ENCODE data around the gene TMEM72.

TMEM72 gene

DNA sequence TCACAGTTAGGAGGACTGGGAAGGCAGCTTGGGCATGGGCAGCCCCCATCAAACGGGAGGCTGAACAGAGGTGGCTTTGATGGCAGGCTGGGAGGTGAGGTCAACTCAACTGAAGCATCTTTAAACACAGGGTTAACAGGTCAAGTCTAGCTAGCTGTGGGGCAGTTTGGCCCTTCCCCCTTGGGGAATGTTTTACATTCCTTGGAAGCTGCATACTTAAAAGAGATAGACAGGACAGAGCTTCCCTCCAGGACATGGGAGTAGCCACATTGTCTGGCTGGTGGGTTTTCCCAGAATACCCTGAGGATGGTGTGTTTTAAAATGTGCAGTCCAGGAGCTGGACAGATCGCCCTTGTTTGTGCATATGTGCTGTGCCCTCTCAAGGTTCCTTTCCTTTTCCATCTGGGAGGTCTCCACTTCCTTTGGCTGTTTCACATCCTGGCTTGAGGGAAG lies 41.7 kb downstream of the TMEM72 start:
- no peaks in the 10 kb centered on the region for H3K9me3 ChIP-seq (ENCODE audit: insufficient read depth, low read length)
- no peaks in the 10 kb centered on the region for H4K20me1 ChIP-seq (ENCODE audit: low read depth, low read length)
- no peak overlapping the region for H3K9ac ChIP-seq (ENCODE audit: low read length)
- H3F3A ChIP-seq (ENCODE audit: insufficient read depth) = no peaks in the 10 kb centered on the region
- no peaks in the 10 kb centered on the region for H3K79me2 ChIP-seq (ENCODE audit: insufficient read depth, low read length)
- no peaks in the 10 kb centered on the region for H3K9me2 ChIP-seq (replicated peaks; ENCODE audit: insufficient read depth, low read length)
- H3K27ac ChIP-seq (ENCODE audit: low read depth, low read length) = no peak overlapping the region
- H3K4me3 ChIP-seq (ENCODE audit: insufficient read depth, low read length, poor library complexity, severe bottlenecking) = no peak overlapping the region
- no peaks in the 10 kb centered on the region for H3K36me3 ChIP-seq (ENCODE audit: low read length)
- no peaks in the 10 kb centered on the region for H3K27me3 ChIP-seq (ENCODE audit: low read length)
- TF ChIP-seq, protein P1, sequence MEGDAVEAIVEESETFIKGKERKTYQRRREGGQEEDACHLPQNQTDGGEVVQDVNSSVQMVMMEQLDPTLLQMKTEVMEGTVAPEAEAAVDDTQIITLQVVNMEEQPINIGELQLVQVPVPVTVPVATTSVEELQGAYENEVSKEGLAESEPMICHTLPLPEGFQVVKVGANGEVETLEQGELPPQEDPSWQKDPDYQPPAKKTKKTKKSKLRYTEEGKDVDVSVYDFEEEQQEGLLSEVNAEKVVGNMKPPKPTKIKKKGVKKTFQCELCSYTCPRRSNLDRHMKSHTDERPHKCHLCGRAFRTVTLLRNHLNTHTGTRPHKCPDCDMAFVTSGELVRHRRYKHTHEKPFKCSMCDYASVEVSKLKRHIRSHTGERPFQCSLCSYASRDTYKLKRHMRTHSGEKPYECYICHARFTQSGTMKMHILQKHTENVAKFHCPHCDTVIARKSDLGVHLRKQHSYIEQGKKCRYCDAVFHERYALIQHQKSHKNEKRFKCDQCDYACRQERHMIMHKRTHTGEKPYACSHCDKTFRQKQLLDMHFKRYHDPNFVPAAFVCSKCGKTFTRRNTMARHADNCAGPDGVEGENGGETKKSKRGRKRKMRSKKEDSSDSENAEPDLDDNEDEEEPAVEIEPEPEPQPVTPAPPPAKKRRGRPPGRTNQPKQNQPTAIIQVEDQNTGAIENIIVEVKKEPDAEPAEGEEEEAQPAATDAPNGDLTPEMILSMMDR (IDR thresholded peaks at IDR 0.05; ENCODE audit: insufficient read depth, low read length, poor library complexity, severe bottlenecking) = no peak
- no peak for TF ChIP-seq EZH2phosphoT487 (conservative IDR thresholded peaks at IDR 0.05; ENCODE audit: low read length)
- H3K4me2 ChIP-seq (ENCODE audit: low read depth, low read length, poor library complexity, severe bottlenecking) = no peak overlapping the region
- no peak overlapping the region for H2AFZ ChIP-seq (ENCODE audit: low read depth, low read length, severe bottlenecking)

DNA sequence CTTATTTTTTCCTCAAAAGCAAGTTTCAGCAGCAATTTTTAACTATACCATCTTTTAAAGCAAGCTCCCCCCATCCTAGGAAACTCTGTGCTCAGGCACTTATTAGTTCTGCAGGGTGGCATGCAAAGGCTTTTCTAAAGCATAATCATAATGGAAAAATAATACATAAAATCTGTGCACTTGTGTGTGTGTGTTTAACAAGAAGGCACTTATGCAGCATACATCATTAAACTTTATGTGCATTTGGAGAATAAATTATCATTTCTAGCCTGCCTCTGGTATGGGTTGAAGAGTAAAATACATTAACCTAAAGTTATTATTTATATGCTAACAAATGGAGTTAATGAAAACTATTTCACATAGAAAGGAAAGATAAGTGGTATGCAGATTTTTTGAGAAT lies 42.9 kb downstream of the TMEM72 start:
- Histone ChIP-seq H3K4me2 (ENCODE audit: low read depth, low read length, poor library complexity, severe bottlenecking) (no peak overlapping the region), H4K20me1 (ENCODE audit: low read depth, low read length) (no peaks in the 10 kb centered on the region), H3K9ac (ENCODE audit: low read length) (no peak overlapping the region), H2AFZ (ENCODE audit: low read depth, low read length, severe bottlenecking) (no peak overlapping the region), H3K27me3 (ENCODE audit: low read length) (no peaks in the 10 kb centered on the region), H3K27ac (ENCODE audit: low read depth, low read length) (no peak overlapping the region), H3K9me3 (ENCODE audit: insufficient read depth, low read length) (no peaks in the 10 kb centered on the region), H3K79me2 (ENCODE audit: insufficient read depth, low read length) (no peaks in the 10 kb centered on the region), H3K9me2 (replicated peaks; ENCODE audit: insufficient read depth, low read length) (no peaks in the 10 kb centered on the region), H3K4me3 (ENCODE audit: insufficient read depth, low read length, poor library complexity, severe bottlenecking) (no peak overlapping the region), H3F3A (ENCODE audit: insufficient read depth) (no peaks in the 10 kb centered on the region), H3K36me3 (ENCODE audit: low read length) (no peaks in the 10 kb centered on the region)
- TF ChIP-seq EZH2phosphoT487 (conservative IDR thresholded peaks at IDR 0.05; ENCODE audit: low read length) = no peak

DNA sequence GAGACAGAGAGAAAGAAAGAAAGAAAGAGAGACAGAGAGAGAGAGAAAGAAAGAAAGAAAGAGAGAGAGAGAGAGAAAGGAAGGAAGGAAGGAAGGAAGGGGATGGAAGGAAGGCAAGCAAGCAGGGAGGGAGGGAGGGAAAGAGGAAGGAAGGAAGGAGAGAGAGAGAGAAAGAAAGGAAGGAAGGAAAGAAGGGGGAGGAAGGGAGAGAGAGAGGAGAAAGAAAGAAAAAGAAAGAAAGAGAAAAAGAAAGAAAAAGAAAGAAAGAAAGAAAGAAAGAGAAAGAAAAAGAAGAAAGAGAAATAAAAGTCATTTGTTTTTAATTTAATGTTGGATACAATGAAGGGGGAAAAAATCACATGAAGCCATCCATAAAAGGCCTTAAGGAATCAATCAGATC lies 43.8 kb downstream of the TMEM72 start:
- Histone ChIP-seq H4K20me1 (ENCODE audit: low read depth, low read length) (no peaks in the 10 kb centered on the region), H3K9ac (ENCODE audit: low read length) (no peak overlapping the region), H3K4me3 (ENCODE audit: insufficient read depth, low read length, poor library complexity, severe bottlenecking) (no peak overlapping the region), H3K79me2 (ENCODE audit: insufficient read depth, low read length) (no peaks in the 10 kb centered on the region), H3K9me3 (ENCODE audit: insufficient read depth, low read length) (no peaks in the 10 kb centered on the region), H2AFZ (ENCODE audit: low read depth, low read length, severe bottlenecking) (no peak overlapping the region), H3K36me3 (ENCODE audit: low read length) (no peaks in the 10 kb centered on the region), H3K27ac (ENCODE audit: low read depth, low read length) (no peak overlapping the region), H3F3A (ENCODE audit: insufficient read depth) (no peaks in the 10 kb centered on the region), H3K9me2 (replicated peaks; ENCODE audit: insufficient read depth, low read length) (no peaks in the 10 kb centered on the region), H3K27me3 (ENCODE audit: low read length) (no peaks in the 10 kb centered on the region), H3K4me2 (ENCODE audit: low read depth, low read length, poor library complexity, severe bottlenecking) (no peak overlapping the region)
- no peak for TF ChIP-seq EZH2phosphoT487 (conservative IDR thresholded peaks at IDR 0.05; ENCODE audit: low read length)
- TF ChIP-seq, protein P1 (IDR thresholded peaks at IDR 0.05; ENCODE audit: insufficient read depth, low read length, poor library complexity, severe bottlenecking) = no peak

DNA sequence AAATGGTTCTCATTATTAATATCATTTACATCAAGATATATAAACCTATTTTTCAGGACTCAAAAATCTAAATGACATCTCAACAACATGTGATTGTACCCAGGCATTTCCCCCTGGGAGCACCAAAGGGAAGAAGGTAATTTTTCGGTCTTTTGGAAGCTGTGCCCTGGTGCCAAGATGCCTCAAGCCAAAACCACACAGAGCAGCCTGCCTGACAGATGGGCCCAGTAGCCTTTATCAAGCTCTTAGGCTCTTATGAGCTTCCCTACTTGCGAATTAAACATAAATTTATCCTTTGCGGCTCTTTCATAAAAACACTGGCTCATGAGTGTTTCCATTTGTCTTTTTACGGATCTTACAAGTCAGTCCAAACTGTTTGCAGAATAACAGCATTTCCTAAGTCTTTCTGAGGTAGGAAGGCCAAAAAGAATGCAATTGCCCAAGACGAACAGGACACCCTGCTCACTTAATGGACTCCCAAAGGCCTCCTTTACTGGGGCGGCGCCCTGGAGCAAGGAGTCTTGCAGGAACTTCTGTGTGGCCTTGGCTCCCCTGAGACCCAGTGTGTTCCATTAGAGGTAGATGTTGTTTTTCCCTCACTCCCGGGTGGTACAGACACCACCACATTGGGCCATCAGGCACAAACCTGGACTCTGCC lies 44.4 kb downstream of the TMEM72 start:
- no peaks in the 10 kb centered on the region for H3F3A ChIP-seq (ENCODE audit: insufficient read depth)
- no peak overlapping the region for H2AFZ ChIP-seq (ENCODE audit: low read depth, low read length, severe bottlenecking)
- no peak overlapping the region for H3K27ac ChIP-seq (ENCODE audit: low read depth, low read length)
- H3K9me2 ChIP-seq (replicated peaks; ENCODE audit: insufficient read depth, low read length) = no peaks in the 10 kb centered on the region
- H3K4me3 ChIP-seq (ENCODE audit: insufficient read depth, low read length, poor library complexity, severe bottlenecking) = no peak overlapping the region
- no peak overlapping the region for H3K4me2 ChIP-seq (ENCODE audit: low read depth, low read length, poor library complexity, severe bottlenecking)
- TF ChIP-seq, protein P1 (IDR thresholded peaks at IDR 0.05; ENCODE audit: insufficient read depth, low read length, poor library complexity, severe bottlenecking) = no peak
- H3K9me3 ChIP-seq (ENCODE audit: insufficient read depth, low read length) = no peaks in the 10 kb centered on the region
- no peaks in the 10 kb centered on the region for H4K20me1 ChIP-seq (ENCODE audit: low read depth, low read length)
- no peaks in the 10 kb centered on the region for H3K27me3 ChIP-seq (ENCODE audit: low read length)
- H3K79me2 ChIP-seq (ENCODE audit: insufficient read depth, low read length) = no peaks in the 10 kb centered on the region
- no peaks in the 10 kb centered on the region for H3K36me3 ChIP-seq (ENCODE audit: low read length)
- no peak overlapping the region for H3K9ac ChIP-seq (ENCODE audit: low read length)

Measured in SU-DHL-6 (cell line).